ENCODE measurements around the gene MMP27. TPM values are rescaled to one million over a fixed set of nuclear protein-coding genes. Genes with fewer than 3 reads are reported as not detected.

MMP27 gene
- total RNA-seq, 2 donors from 2014 or later = not detected

GRCh38 chr11:102712137-102712536, 6.6 kb upstream of the MMP27 start:
- Histone ChIP-seq H3K27ac (ENCODE audit: low read depth, low read length) (no peak overlapping the region), H3K27me3 (ENCODE audit: control insufficient read depth, insufficient read depth, low read length, poor library complexity, severe bottlenecking) (no peaks in the 10 kb centered on the region), H3K4me1 (ENCODE audit: control insufficient read depth, insufficient read depth, low read length) (no peaks in the 10 kb centered on the region), H3K4me3 (ENCODE audit: low read length) (no peak overlapping the region), H3K9ac (ENCODE audit: extremely low read depth, low read length, poor library complexity, severe bottlenecking) (no peak overlapping the region), H3K9me3 (ENCODE audit: control insufficient read depth, low read length) (no peaks in the 10 kb centered on the region), H3K36me3 (ENCODE audit: control insufficient read depth, insufficient read depth, low read length) (no peaks in the 10 kb centered on the region)
- no peak for DNase-seq
- Mint-ChIP-seq H3K27ac (no peak overlapping the region), H3K4me3 (no peak overlapping the region), H3K36me3 (ENCODE audit: low read depth) (no peaks in the 10 kb centered on the region), H3K9me3 (no peaks in the 10 kb centered on the region), H3K4me1 (no peaks in the 10 kb centered on the region), H3K27me3 (ENCODE audit: insufficient read depth) (no peaks in the 10 kb centered on the region)
- WGBS, 2 experiments (ENCODE audit: insufficient coverage in 1 of 2, insufficient read length in 1 of 2) = 88 to 89% methylated on average over 3 of the region's 3 CpGs
- TF ChIP-seq CTCF (conservative IDR thresholded peaks at IDR 0.05) = no peak

GRCh38 chr11:102709201-102709945, 3.8 kb upstream of the MMP27 start:
- no peaks in the 10 kb centered on the region for H3K36me3 ChIP-seq (ENCODE audit: control insufficient read depth, insufficient read depth, low read length)
- no peaks in the 10 kb centered on the region for H3K9me3 ChIP-seq (ENCODE audit: control insufficient read depth, low read length)
- no peak overlapping the region for H3K4me3 ChIP-seq (ENCODE audit: low read length)
- WGBS, 2 experiments (ENCODE audit: insufficient coverage in 1 of 2, insufficient read length in 1 of 2) = 96 to 100% methylated on average over 1 of the region's 2 CpGs
- no peak for DNase-seq
- Mint-ChIP-seq H3K9me3 (no peaks in the 10 kb centered on the region), H3K27me3 (ENCODE audit: insufficient read depth) (no peaks in the 10 kb centered on the region), H3K27ac (no peak overlapping the region), H3K4me3 (no peak overlapping the region), H3K36me3 (ENCODE audit: low read depth) (no peaks in the 10 kb centered on the region), H3K4me1 (no peaks in the 10 kb centered on the region)
- H3K27me3 ChIP-seq (ENCODE audit: control insufficient read depth, insufficient read depth, low read length, poor library complexity, severe bottlenecking) = no peaks in the 10 kb centered on the region
- H3K27ac ChIP-seq (ENCODE audit: low read depth, low read length) = no peak overlapping the region
- TF ChIP-seq CTCF (conservative IDR thresholded peaks at IDR 0.05) = no peak
- no peak overlapping the region for H3K9ac ChIP-seq (ENCODE audit: extremely low read depth, low read length, poor library complexity, severe bottlenecking)
- no peaks in the 10 kb centered on the region for H3K4me1 ChIP-seq (ENCODE audit: control insufficient read depth, insufficient read depth, low read length)

- H3K27me3 Mint-ChIP-seq (ENCODE audit: insufficient read depth) = no peaks in the 10 kb centered on the region
- DNase-seq = no peak
- no peaks in the 10 kb centered on the region for H3K9me3 ChIP-seq (ENCODE audit: control insufficient read depth, low read length)
- no peaks in the 10 kb centered on the region for H3K4me1 ChIP-seq (ENCODE audit: control insufficient read depth, insufficient read depth, low read length)
- no peaks in the 10 kb centered on the region for H3K9me3 Mint-ChIP-seq
- H3K36me3 Mint-ChIP-seq (ENCODE audit: low read depth) = no peaks in the 10 kb centered on the region
- no peaks in the 10 kb centered on the region for H3K27me3 ChIP-seq (ENCODE audit: control insufficient read depth, insufficient read depth, low read length, poor library complexity, severe bottlenecking)
- TF ChIP-seq CTCF (conservative IDR thresholded peaks at IDR 0.05) = no peak
- H3K9ac ChIP-seq (ENCODE audit: extremely low read depth, low read length, poor library complexity, severe bottlenecking) = no peak overlapping the region
- no peaks in the 10 kb centered on the region for H3K36me3 ChIP-seq (ENCODE audit: control insufficient read depth, insufficient read depth, low read length)
- H3K4me3 ChIP-seq (ENCODE audit: low read length) = no peak overlapping the region
- H3K27ac Mint-ChIP-seq = no peak overlapping the region
- no peaks in the 10 kb centered on the region for H3K4me1 Mint-ChIP-seq
- H3K27ac ChIP-seq (ENCODE audit: low read depth, low read length) = no peak overlapping the region
- WGBS, 2 experiments (ENCODE audit: insufficient coverage in 1 of 2, insufficient read length in 1 of 2) = 86 to 87% methylated on average over 4 of the region's 4 CpGs
- no peak overlapping the region for H3K4me3 Mint-ChIP-seq
Observed at GRCh38 chr11:102708654-102709053, 3.1 kb upstream of the MMP27 start.
